Measurements from ENCODE around the gene TGFBI.

Gene TGFBI

GRCh38 chr5:136040746-136041415 lies 12.1 kb downstream of the TGFBI start:
- TF ChIP-seq EZH2phosphoT487 (IDR thresholded peaks at IDR 0.05; ENCODE audit: borderline replicate concordance, low read length) (no peak), CTCF (IDR thresholded peaks at IDR 0.05; ENCODE audit: low read depth, low read length, poor library complexity, severe bottlenecking) (no peak)
- H3F3A ChIP-seq (ENCODE audit: control insufficient read depth, insufficient read depth), result 0 out of 2 replicates have a peak, but pooled peaks cover 8% of the 10 kb centered on the region
- peaks cover 54% of the 10 kb centered on the region for H3K4me1 ChIP-seq (ENCODE audit: control insufficient read depth, low read length)
- no peaks in the 10 kb centered on the region for H3K9me3 ChIP-seq (ENCODE audit: control insufficient read depth, insufficient read depth, low read length)
- no peaks in the 10 kb centered on the region for H4K20me1 ChIP-seq (ENCODE audit: control insufficient read depth, insufficient read depth, low read depth, low read length)
- no peaks in the 10 kb centered on the region for H3K36me3 ChIP-seq (ENCODE audit: control insufficient read depth, low read length)
- no peaks in the 10 kb centered on the region for H3K27me3 ChIP-seq (ENCODE audit: control insufficient read depth, low read length)
- no peak overlapping the region for H3K27ac ChIP-seq (ENCODE audit: low read depth, low read length)
- H3K4me3 ChIP-seq (ENCODE audit: low read length), result no peak overlapping the region
- no peaks in the 10 kb centered on the region for H3K79me2 ChIP-seq (ENCODE audit: control insufficient read depth, low read length)
- H3K4me2 ChIP-seq (ENCODE audit: low read length), result no peak overlapping the region
- H3K9me2 ChIP-seq (replicated peaks; ENCODE audit: control insufficient read depth, low read length), result no peaks in the 10 kb centered on the region

DNA sequence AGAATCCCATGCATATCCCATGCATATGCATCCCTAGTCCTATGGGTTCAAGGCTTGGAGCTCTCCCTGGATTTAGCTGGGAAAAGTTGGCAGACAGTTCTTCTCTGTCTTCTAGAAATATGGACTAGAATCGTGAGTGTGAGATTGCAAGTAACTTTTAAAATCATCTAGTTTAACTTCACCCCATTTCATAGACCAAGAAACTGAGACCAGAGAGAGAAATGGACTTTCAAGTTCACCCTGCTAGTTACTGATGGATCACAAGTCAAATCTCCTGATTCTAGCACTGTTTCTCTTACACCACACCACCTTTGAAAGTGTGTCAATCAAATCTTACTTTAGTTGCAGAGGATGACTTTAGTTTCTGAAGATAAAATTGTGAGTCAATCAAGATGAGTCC lies 13.4 kb downstream of the TGFBI start:
- Histone ChIP-seq H3K36me3 (ENCODE audit: control insufficient read depth, low read length) (no peaks in the 10 kb centered on the region), H3K27ac (ENCODE audit: low read depth, low read length) (no peak overlapping the region), H3K9me3 (ENCODE audit: control insufficient read depth, insufficient read depth, low read length) (no peaks in the 10 kb centered on the region), H3K4me3 (ENCODE audit: low read length) (no peak overlapping the region), H3K27me3 (ENCODE audit: control insufficient read depth, low read length) (no peaks in the 10 kb centered on the region), H3K4me2 (ENCODE audit: low read length) (peak overlapping the region; percentile 15; the same call in 1 of the 2 replicates), H3K9me2 (replicated peaks; ENCODE audit: control insufficient read depth, low read length) (no peaks in the 10 kb centered on the region), H3K79me2 (ENCODE audit: control insufficient read depth, low read length) (no peaks in the 10 kb centered on the region), H3K4me1 (ENCODE audit: control insufficient read depth, low read length) (peaks cover 42% of the 10 kb centered on the region), H4K20me1 (ENCODE audit: control insufficient read depth, insufficient read depth, low read depth, low read length) (no peaks in the 10 kb centered on the region), H3F3A (ENCODE audit: control insufficient read depth, insufficient read depth) (0 out of 2 replicates have a peak, but pooled peaks cover 5% of the 10 kb centered on the region)
- TF ChIP-seq CTCF (IDR thresholded peaks at IDR 0.05; ENCODE audit: low read depth, low read length, poor library complexity, severe bottlenecking) (no peak), EZH2phosphoT487 (IDR thresholded peaks at IDR 0.05; ENCODE audit: borderline replicate concordance, low read length) (no peak)

DNA sequence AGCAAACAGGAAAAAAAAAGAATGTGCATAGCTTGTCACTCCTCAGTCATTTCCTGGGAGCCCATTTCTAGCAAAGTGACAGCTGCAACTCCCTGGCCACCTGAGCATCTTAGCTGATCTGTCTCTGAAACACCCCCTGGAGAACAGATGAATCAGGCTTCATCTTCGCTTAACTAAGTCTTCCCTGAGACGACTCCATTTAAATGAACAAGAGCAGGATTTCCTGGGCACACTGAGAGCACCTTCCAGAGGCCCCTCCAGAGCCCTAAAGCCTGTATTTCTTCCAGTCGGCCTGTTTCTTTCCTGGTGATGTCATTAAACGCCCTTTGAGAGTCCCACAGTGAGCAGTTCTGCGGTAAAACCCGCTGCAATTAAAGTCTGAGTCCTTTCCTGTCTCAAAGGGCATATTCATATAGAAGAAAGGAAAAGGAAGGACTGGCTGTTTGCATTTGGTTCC lies 13.9 kb downstream of the TGFBI start:
- no peaks in the 10 kb centered on the region for H3K36me3 ChIP-seq (ENCODE audit: control insufficient read depth, low read length)
- H3K4me1 ChIP-seq (ENCODE audit: control insufficient read depth, low read length), result peaks cover 36% of the 10 kb centered on the region
- H3K9me2 ChIP-seq (replicated peaks; ENCODE audit: control insufficient read depth, low read length), result no peaks in the 10 kb centered on the region
- peak overlapping the region; percentile 33 for H3K4me3 ChIP-seq (ENCODE audit: low read length)
- no peak for TF ChIP-seq EZH2phosphoT487 (IDR thresholded peaks at IDR 0.05; ENCODE audit: borderline replicate concordance, low read length)
- no peak for TF ChIP-seq CTCF (IDR thresholded peaks at IDR 0.05; ENCODE audit: low read depth, low read length, poor library complexity, severe bottlenecking)
- no peak overlapping the region for H3K27ac ChIP-seq (ENCODE audit: low read depth, low read length)
- no peaks in the 10 kb centered on the region for H3K27me3 ChIP-seq (ENCODE audit: control insufficient read depth, low read length)
- 0 out of 2 replicates have a peak, but pooled peaks cover 5% of the 10 kb centered on the region for H3F3A ChIP-seq (ENCODE audit: control insufficient read depth, insufficient read depth)
- H3K4me2 ChIP-seq (ENCODE audit: low read length), result peak overlapping the region; percentile 60
- no peaks in the 10 kb centered on the region for H3K9me3 ChIP-seq (ENCODE audit: control insufficient read depth, insufficient read depth, low read length)
- H3K79me2 ChIP-seq (ENCODE audit: control insufficient read depth, low read length), result no peaks in the 10 kb centered on the region
- no peaks in the 10 kb centered on the region for H4K20me1 ChIP-seq (ENCODE audit: control insufficient read depth, insufficient read depth, low read depth, low read length)

All from DOHH2 (cell line).